Tibial nerve (tissue), 4 donors: ENCODE data around the gene ZNF213. TPM values are rescaled to one million over a fixed set of nuclear protein-coding genes. Genes with fewer than 3 reads are reported as not detected.
A peak's percentile ranks its signal among the peaks of the same experiment; 100 is the strongest.

Experiments
- DNase-seq, 2 donors: peaks; one replicate each; pipeline ENCODE4 v3.0.0-alpha.2; 2019; ENCODE audit warnings: low spot score in 2 of 2
- H3K27ac ChIP-seq, 4 donors: fragments of 200-600 bp; sonication (generic) in 3 of 4; one replicate each; pipeline ENCODE4 v1.5.1; 2017 to 2019; ENCODE audit warnings: mild to moderate bottlenecking in 1 of 4
- H3K27me3 ChIP-seq, 2 donors: fragments of 200-600 bp; sonication (generic) in 1 of 2; one replicate each; pipeline versions ENCODE4 v1.5.1 to v1.6.0; 2017 to 2019
- H3K36me3 ChIP-seq, 3 donors: fragments of 200-600 bp; sonication (generic); one replicate each; pipeline ENCODE4 v1.5.1; 2018 to 2019
- H3K4me1 ChIP-seq, 4 donors: fragments of 200-600 bp; sonication (generic) in 3 of 4; one replicate each; pipeline ENCODE4 v1.5.1; 2017 to 2019
- H3K4me3 ChIP-seq, 4 donors: fragments of 200-600 bp; sonication (generic) in 3 of 4; one replicate each; pipeline ENCODE4 v1.5.1; 2017 to 2019; ENCODE audit warnings: mild to moderate bottlenecking in 1 of 4, moderate library complexity in 1 of 4
- H3K9me3 ChIP-seq, 4 donors: fragments of 200-600 bp; sonication (generic) in 3 of 4; one replicate each; pipeline ENCODE4 v1.5.1; 2017 to 2019
- EP300 ChIP-seq, 2 donors: sonication (generic); formaldehyde crosslinking; IDR thresholded peaks; one replicate each; pipeline ENCODE4 v1.6.1; 2017; ENCODE audit warnings: antibody characterized with exemption in 2 of 2, mild to moderate bottlenecking in 1 of 2
- POLR2A ChIP-seq, 2 donors: fragments of 450-650 bp; IDR thresholded peaks; one replicate each; pipeline ENCODE4 v1.6.1; 2017; ENCODE audit warnings: antibody characterized with exemption in 2 of 2, mild to moderate bottlenecking in 2 of 2, moderate library complexity in 2 of 2
- WGBS, 2 donors: methylation state at CpG; one replicate each; pipeline ENCODE4 v1.1.5; 2018; 5-methylcytosine and 5-hydroxymethylcytosine counted together
- total RNA-seq, 4 donors: library from RNA; depleted of rRNA; stranded (reverse); fragments of >200 nt; gene quantifications; one replicate each; pipeline ENCODE4 v1.1.0, GENCODE V29; 2016
- TF ChIP-seq, protein P1 (sequence below), 5 experiments: fragments of 200-600 bp in 3 of 5; fragments of 450-650 bp in 2 of 5; sonication (generic) in 3 of 5; IDR thresholded peaks; one replicate each; pipeline ENCODE4 v1.5.1; 2016 to 2019; ENCODE audit warnings: antibody characterized with exemption in 5 of 5, mild to moderate bottlenecking in 3 of 5, moderate library complexity in 2 of 5

The ZNF213 gene
- total RNA-seq, 4 donors from 2014 or later: 7.7 to 17.1 (median 8.9) TPM

DNA sequence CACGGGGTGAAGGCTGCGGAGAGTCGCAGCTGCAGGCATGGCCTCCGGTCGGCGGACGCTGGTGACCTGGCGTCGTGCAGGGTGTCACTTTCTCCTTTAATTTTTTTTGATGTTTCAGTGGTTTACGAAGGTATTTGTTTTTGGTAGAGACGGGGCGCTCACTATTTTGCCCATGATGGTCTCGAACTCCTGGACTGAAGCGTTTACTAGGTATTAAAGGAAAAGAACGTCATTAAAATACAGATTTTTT, 17.1 kb downstream of the ZNF213 start:
- TF ChIP-seq, protein P1, sequence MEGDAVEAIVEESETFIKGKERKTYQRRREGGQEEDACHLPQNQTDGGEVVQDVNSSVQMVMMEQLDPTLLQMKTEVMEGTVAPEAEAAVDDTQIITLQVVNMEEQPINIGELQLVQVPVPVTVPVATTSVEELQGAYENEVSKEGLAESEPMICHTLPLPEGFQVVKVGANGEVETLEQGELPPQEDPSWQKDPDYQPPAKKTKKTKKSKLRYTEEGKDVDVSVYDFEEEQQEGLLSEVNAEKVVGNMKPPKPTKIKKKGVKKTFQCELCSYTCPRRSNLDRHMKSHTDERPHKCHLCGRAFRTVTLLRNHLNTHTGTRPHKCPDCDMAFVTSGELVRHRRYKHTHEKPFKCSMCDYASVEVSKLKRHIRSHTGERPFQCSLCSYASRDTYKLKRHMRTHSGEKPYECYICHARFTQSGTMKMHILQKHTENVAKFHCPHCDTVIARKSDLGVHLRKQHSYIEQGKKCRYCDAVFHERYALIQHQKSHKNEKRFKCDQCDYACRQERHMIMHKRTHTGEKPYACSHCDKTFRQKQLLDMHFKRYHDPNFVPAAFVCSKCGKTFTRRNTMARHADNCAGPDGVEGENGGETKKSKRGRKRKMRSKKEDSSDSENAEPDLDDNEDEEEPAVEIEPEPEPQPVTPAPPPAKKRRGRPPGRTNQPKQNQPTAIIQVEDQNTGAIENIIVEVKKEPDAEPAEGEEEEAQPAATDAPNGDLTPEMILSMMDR (IDR thresholded peaks at IDR 0.05): no peak
- no peak for TF ChIP-seq EP300 (IDR thresholded peaks at IDR 0.05)
- TF ChIP-seq POLR2A (IDR thresholded peaks at IDR 0.05): no peak
- Histone ChIP-seq H3K9me3 (peaks cover 0 to 15% (median 0%) of the 10 kb centered on the region in 4 donors), H3K27ac (peak overlapping the region in 3 of 4 donors; percentile 45 to 78 (median 63)), H3K36me3 (no peaks in the 10 kb centered on the region), H3K4me3 (peak overlapping the region; percentile 13 to 78 (median 38)), H3K27me3 (no peaks in the 10 kb centered on the region), H3K4me1 (peaks cover 0 to 32% (median 9%) of the 10 kb centered on the region in 4 donors)
- DNase-seq: no peak
- 6 to 7% methylated on average over 15 of the region's 15 CpGs for WGBS, 2 donors

DNA sequence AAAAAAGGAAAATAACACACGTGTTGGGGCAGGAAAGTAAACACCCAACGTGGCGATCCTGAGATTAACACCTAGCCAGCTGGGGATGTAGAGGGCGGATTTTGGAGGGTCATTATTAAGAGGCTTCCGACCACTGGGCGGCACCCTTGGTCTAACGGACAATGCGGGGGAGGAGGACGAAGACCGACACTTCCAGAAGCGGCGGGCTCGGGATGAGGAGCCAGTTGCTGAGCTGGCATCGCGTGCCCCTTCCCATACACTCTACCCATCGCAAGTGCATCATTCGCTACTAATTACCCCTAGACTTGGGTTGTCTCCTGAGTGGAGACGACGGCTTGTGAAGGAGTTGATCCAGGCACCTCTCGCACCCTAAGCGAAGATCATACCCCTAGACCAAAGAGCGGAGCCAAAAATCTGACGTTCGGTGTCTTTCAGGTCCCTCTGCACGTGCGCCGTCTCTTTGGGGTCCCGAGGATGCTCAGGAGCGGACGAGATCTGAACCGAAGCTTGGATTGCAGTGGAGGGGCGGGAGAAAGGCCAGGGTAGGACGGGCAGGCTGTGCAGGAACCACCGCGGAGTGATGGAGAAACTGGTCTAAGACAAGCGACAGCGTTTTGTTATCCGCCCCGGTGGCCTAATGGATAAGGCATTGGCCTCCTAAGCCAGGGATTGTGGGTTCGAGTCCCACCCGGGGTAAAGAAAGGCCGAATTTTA, 17.6 kb downstream of the ZNF213 start:
- TF ChIP-seq POLR2A (IDR thresholded peaks at IDR 0.05) (no peak), EP300 (IDR thresholded peaks at IDR 0.05) (peak in 1 of 2 donors; percentile 56)
- TF ChIP-seq, protein P1 (IDR thresholded peaks at IDR 0.05): peak; percentile 19 to 47 (median 35)
- no peaks in the 10 kb centered on the region for H3K36me3 ChIP-seq
- peaks cover 0 to 37% (median 11%) of the 10 kb centered on the region in 4 donors for H3K4me1 ChIP-seq
- peaks cover 0 to 15% (median 0%) of the 10 kb centered on the region in 4 donors for H3K9me3 ChIP-seq
- DNase-seq: peak; percentile 89 to 98
- WGBS, 2 donors: 1 to 2% methylated on average over 38 to 42 of the region's 42 CpGs
- H3K27me3 ChIP-seq: no peaks in the 10 kb centered on the region
- H3K4me3 ChIP-seq: peak overlapping the region; percentile 13 to 78 (median 38)
- H3K27ac ChIP-seq: peak overlapping the region in 3 of 4 donors; percentile 45 to 78 (median 63)

DNA sequence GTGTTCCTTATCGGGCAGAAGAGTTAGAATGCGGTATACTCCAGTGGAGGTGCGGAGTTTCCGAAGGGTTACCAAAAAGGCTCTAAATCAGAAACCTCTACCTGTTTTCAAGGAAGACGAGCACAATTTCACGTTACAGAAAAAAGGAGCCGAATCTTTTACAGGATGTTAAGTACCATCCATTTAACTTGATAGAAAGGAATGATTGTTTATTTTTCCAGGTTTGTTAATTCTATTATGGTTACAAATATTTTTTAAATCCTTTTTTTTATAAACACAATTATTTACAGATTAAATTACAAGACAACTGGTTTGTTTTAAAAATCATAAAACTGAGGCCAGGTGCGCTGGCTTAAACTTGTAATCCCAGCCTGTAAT, 18.2 kb downstream of the ZNF213 start:
- Histone ChIP-seq H3K9me3 (peaks cover 0 to 15% (median 0%) of the 10 kb centered on the region in 4 donors), H3K36me3 (no peaks in the 10 kb centered on the region), H3K4me3 (peak overlapping the region in 2 of 4 donors; percentile 35 to 42), H3K4me1 (peaks cover 0 to 42% (median 13%) of the 10 kb centered on the region in 4 donors), H3K27me3 (no peaks in the 10 kb centered on the region), H3K27ac (peak overlapping the region in 2 of 4 donors; percentile 45 to 78)
- no peak for DNase-seq
- WGBS, 2 donors: 9% methylated on average over 8 of the region's 8 CpGs
- TF ChIP-seq, protein P1 (IDR thresholded peaks at IDR 0.05): no peak
- TF ChIP-seq EP300 (IDR thresholded peaks at IDR 0.05) (no peak), POLR2A (IDR thresholded peaks at IDR 0.05) (no peak)

DNA sequence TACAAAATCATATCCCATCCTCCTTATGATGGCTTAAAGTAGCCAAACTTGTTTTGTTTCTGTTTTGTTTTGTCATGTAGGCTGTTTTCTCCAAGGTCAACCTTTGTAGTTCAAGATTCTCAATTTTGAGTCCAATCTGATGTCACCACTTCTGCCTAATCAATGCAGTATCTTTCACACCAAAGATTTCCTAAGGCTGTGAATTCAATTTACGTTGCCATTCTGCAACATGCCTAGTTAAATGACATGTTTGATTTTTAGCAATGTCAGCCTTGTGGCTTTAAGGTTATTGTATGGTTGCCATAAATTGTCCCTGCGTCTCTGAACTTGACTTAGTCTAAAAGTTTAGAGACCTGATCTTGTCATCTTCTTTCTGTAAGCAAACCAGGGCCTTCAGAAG, 20.4 kb downstream of the ZNF213 start:
- Histone ChIP-seq H3K27ac (no peak overlapping the region), H3K36me3 (no peaks in the 10 kb centered on the region), H3K4me3 (no peak overlapping the region), H3K4me1 (peaks cover 0 to 40% (median 11%) of the 10 kb centered on the region in 4 donors), H3K9me3 (peaks cover 0 to 15% (median 0%) of the 10 kb centered on the region in 4 donors), H3K27me3 (no peaks in the 10 kb centered on the region)
- TF ChIP-seq, protein P1 (IDR thresholded peaks at IDR 0.05): no peak
- TF ChIP-seq POLR2A (IDR thresholded peaks at IDR 0.05) (no peak), EP300 (IDR thresholded peaks at IDR 0.05) (no peak)
- DNase-seq: no peak
- 85 to 91% methylated on average over 2 of the region's 2 CpGs for WGBS, 2 donors

DNA sequence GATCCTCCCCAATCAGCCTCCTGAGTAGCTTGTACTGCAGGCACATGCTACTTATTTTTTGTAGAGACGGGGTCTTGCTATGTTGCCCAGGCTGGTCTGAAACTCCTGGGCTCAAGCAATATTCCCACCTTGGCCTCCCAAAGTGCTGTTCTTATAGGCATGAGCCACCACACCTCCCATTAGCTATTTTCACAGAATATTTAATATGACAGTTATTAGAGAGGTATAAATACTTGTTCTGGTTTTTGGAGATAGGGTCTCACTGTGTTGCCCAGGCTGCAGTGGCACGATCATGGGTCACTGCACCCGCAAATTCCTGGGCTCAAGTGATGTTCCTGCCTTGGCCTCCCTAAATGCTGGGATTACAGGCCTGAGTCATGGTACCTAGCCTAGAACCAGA, 21.1 kb downstream of the ZNF213 start:
- WGBS, 2 donors: 95 to 98% methylated on average over 3 of the region's 3 CpGs
- Histone ChIP-seq H3K4me1 (peaks cover 0 to 38% (median 12%) of the 10 kb centered on the region in 4 donors), H3K4me3 (no peak overlapping the region), H3K36me3 (no peaks in the 10 kb centered on the region), H3K27me3 (no peaks in the 10 kb centered on the region), H3K27ac (no peak overlapping the region), H3K9me3 (peaks cover 0 to 15% (median 0%) of the 10 kb centered on the region in 4 donors)
- TF ChIP-seq, protein P1 (IDR thresholded peaks at IDR 0.05): no peak
- no peak for TF ChIP-seq EP300 (IDR thresholded peaks at IDR 0.05)
- TF ChIP-seq POLR2A (IDR thresholded peaks at IDR 0.05): no peak
- no peak for DNase-seq
